T47D (cell line): Measurements from ENCODE around the gene SNX19.

Experiments
- DNase-seq, 2 experiments: peaks; one replicate each; pipeline versions ENCODE4 v3.0.0 to v3.0.0-alpha.2; 2011 to 2012; ENCODE audit warnings: low read depth in 1 of 2, low spot score in 1 of 2
- JUND ChIP-seq: IDR thresholded peaks from 2 replicates; pipeline ENCODE4 v1.6.1; 2012; ENCODE audit warnings: low read depth
- in situ Hi-C: cut with HindIII; loops from 2 replicates; pipeline ENCODE4 v1.10.0; 2016; ENCODE audit warnings: low sequenced_read_pairs, low pct_unique_long_range_greater_than_20kb

SNX19 gene

DNA sequence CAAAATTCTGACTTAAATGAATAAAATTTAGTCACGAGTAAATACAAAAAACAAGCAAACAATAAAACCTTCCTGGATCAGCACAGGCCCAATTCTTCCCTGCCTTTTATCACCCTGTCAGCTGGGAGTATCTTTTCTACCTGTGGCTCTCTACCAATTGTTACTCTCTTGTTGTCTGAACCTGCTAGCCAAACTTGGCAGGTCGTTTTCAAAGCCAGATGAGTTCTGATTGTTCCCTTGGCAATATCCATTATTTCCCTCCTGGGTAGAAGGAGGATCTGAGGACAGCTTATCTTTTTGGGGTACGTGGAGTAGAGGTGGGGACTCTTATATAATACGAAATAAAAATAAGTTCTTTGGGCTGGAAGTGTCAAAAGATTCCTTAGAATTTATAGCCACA is 40.2 kb downstream of the SNX19 start:
- in situ Hi-C loops: no loop called here
- no peak for TF ChIP-seq JUND
- DNase-seq: no peak

DNA sequence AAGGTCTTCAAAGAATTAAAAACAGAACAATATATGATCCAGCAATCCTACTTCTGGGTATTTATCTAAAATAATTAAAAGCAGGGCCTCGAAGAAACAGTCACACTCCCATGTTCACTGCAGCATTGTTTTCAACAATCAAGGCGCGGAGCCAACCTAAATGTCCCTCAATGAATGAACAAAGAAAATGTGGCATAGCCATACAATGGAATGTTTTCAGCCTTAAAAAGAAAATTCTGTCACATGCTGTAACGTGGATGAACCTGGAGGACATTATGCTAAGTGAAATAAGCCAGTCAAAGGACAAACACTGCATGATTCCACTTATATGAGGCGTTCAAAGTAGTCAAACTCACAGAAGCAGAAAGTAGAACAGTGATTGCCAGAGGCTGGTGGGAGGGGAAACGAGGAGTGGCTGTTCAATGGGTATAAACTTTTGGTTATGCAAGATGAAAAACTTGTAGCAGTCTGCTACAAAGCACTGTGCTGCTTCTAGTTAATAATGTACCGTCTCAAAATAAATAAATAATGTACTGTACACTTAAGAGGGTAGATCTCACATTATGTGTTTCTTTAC is 41.2 kb downstream of the SNX19 start:
- in situ Hi-C loops: loop anchor here (25.0 kb wide), 1 partner anchor 438 kb away; the partner anchor contains the start of genes ADAMTS15 and ADAMTS8
- TF ChIP-seq JUND: no peak
- DNase-seq: no peak

- in situ Hi-C loops: loop anchor here (25.0 kb wide), 1 partner anchor 437 kb away; the partner anchor contains the start of genes ADAMTS15 and ADAMTS8
Observed at GRCh38 chr11:130874396-130874795, 41.9 kb downstream of the SNX19 start.

GRCh38 chr11:130873761-130874160 is 42.5 kb downstream of the SNX19 start:
- no peak for DNase-seq
- TF ChIP-seq JUND: no peak
- in situ Hi-C loops: loop anchor here (25.0 kb wide), 1 partner anchor 436 kb away; the partner anchor contains the start of genes ADAMTS15 and ADAMTS8

More at GRCh38 chr11:130874396-130874795, 41.9 kb downstream of the SNX19 start:
- no peak for TF ChIP-seq JUND
- no peak for DNase-seq

DNA sequence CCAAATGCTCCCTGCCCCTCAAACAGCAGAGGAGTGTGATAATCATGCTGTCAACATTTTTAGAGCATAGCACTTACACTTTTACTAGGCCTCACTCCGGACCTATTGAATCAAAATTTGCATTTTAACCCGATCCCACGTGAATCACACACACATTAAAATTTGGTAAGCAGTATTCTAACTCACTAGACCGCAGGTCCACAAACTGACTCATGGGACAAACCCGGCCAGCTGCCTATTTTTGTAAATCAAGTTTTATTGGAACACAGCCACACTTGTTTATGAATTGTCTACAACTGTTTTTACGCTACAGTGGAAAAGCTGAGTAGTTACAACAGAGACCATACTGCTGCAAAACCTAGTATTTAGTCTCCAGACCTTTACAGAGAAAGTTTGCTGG is 43.3 kb downstream of the SNX19 start:
- no peak for TF ChIP-seq JUND
- no peak for DNase-seq
- in situ Hi-C loops: loop anchor here (25.0 kb wide), 1 partner anchor 436 kb away; the partner anchor contains the start of genes ADAMTS15 and ADAMTS8

- TF ChIP-seq JUND: no peak
- in situ Hi-C loops: loop anchor here (25.0 kb wide), 1 partner anchor 435 kb away; the partner anchor contains the start of genes ADAMTS15 and ADAMTS8
- no peak for DNase-seq
Observed at GRCh38 chr11:130872513-130872912, 43.8 kb downstream of the SNX19 start.

- DNase-seq: no peak
- TF ChIP-seq JUND: no peak
- in situ Hi-C loops: loop anchor here (25.0 kb wide), 1 partner anchor 435 kb away; the partner anchor contains the start of genes ADAMTS15 and ADAMTS8
Observed at GRCh38 chr11:130872102-130872501, 44.2 kb downstream of the SNX19 start.

- no peak for TF ChIP-seq JUND
- in situ Hi-C loops: loop anchor here (25.0 kb wide), 1 partner anchor 434 kb away; the partner anchor contains the start of genes ADAMTS15 and ADAMTS8
- no peak for DNase-seq
Observed at GRCh38 chr11:130871616-130872015, 44.7 kb downstream of the SNX19 start.

GRCh38 chr11:130868721-130869390 is 47.4 kb downstream of the SNX19 start:
- no peak for DNase-seq
- in situ Hi-C loops: loop anchor here (25.0 kb wide), 1 partner anchor 432 kb away; the partner anchor contains the start of genes ADAMTS15 and ADAMTS8
- no peak for TF ChIP-seq JUND

- no peak for TF ChIP-seq JUND
- in situ Hi-C loops: loop anchor here (25.0 kb wide), 1 partner anchor 431 kb away; the partner anchor contains the start of genes ADAMTS15 and ADAMTS8
Observed at GRCh38 chr11:130868086-130868710, 48.1 kb downstream of the SNX19 start.

DNA sequence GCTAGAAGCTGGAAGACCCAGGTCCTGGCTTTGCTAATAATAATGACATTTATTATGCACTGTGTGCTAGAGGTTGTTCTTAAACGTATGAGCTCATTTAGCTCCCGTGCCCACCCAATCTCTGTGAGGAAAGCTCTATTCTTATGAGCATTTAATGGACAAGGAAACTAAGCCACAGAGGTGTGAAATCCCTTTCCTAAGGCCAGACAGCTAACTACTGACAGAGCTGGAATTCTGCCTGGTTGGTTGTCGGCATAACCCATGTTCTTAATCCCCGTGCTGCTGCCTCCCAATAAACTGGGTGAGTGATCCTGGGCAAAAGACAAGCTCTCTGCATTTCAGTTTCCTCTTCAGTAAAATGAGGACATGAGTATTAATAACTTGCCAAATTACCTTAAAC is 49.4 kb downstream of the SNX19 start:
- in situ Hi-C loops: loop anchor here (25.0 kb wide), 1 partner anchor 430 kb away; the partner anchor contains the start of genes ADAMTS15 and ADAMTS8
- TF ChIP-seq JUND: no peak
- DNase-seq: no peak

More at GRCh38 chr11:130868086-130868710, 48.1 kb downstream of the SNX19 start:
- no peak for DNase-seq

DNA sequence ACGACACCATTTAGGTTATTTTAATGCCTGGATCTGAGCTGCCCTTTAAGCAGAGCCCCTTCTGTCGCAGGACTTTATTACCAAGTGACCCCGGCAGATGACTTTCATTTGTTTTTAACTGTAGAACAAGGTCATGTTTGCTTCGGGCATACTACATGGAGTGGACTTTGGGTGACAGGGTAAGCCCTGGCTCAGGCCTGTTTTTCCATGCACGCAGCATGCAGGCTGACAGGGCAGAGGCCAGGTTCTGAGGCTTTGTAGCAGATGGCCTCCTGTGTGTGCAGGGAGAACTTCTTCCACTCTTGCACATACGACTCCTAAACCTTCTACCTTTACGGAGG is 50.5 kb downstream of the SNX19 start:
- in situ Hi-C loops: loop anchor here (25.0 kb wide), 1 partner anchor 428 kb away; the partner anchor contains the start of genes ADAMTS15 and ADAMTS8
- DNase-seq: no peak
- no peak for TF ChIP-seq JUND
